ENCODE data around the gene CHPF. TPM values are rescaled to one million over a fixed set of nuclear protein-coding genes. Genes with fewer than 3 reads are reported as not detected.

CHPF gene
- total RNA-seq, 1 donor from 2014 or later = 49.6 TPM

DNA sequence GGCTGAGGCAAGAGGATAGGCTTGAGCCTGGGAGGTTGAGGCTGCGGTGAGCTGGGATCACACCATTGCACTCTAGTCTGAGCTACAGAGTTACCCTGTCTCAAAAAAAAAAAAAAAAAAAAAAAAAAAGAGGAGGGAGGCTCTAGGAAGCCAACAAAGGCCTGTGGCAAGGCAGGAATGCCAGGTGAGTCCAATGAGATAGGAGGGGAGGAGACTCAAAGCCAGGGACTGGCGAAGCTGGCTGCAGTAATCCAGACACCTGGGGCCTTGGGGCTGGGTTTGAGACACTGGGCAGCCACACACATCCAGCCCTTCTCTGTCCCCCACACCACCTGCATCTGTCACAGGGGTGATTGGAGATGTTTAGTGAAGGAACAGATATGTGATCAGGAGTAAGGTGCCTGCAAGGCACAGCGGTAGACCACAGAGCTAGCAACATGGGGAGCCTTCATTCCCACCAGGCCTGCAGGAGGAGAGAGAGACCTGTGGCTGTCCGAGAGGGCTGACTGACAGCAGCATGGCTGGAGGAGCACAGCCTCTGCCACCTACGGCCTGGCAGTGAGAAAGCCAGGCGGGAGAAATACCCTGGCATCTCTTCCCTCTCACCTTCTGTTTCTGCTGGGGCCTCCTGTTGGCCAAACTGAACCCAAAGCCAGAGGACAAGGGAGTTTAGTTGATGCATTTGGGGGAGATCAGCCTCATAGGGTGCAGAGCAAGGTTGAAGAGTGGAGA, 9.5 kb downstream of the CHPF start:
- DNase-seq (ENCODE audit: low spot score) = no peak

DNA sequence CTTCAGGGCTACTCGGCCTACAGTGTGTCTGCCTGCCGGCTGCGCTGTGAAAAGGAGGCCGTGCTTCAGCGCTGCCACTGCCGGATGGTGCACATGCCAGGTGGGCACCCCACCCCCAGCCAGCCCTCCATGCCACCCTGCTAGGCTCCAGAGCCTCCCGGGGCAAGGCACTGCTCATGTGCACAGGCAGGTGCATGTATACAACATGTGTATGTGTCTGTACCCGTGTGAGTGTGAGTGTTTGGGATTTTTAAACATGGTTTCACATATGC, 11.3 kb downstream of the CHPF start:
- DNase-seq (ENCODE audit: low spot score) = no peak

DNA sequence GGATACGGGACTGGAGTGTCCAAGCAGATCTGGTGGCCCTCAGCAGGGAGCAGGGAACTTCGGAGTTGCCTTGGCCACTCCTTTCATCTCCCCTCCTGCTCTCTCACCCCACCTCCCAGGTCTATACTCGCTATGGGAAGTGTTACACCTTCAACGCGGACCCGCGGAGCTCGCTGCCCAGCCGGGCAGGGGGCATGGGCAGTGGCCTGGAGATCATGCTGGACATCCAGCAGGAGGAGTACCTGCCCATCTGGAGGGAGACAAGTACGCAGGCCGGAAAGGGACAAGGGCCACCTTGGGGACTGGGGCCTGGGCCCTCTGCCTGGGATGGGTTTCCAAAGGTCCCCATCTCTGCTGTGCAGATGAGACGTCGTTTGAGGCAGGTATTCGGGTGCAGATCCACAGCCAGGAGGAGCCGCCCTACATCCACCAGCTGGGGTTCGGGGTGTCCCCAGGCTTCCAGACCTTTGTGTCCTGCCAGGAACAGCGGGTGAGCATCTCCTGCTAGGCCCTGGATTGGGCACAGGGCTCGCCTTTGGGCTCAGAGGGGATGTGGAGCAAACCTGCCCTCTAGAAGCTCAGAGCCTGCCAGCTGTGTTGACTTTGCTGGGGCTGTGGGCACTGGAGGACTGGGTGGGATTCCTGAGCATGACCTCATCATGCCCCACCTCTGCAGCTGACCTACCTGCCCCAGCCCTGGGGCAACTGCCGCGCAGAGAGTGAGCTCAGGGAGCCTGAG, 11.8 kb downstream of the CHPF start:
- no peak for DNase-seq (ENCODE audit: low spot score)

DNA sequence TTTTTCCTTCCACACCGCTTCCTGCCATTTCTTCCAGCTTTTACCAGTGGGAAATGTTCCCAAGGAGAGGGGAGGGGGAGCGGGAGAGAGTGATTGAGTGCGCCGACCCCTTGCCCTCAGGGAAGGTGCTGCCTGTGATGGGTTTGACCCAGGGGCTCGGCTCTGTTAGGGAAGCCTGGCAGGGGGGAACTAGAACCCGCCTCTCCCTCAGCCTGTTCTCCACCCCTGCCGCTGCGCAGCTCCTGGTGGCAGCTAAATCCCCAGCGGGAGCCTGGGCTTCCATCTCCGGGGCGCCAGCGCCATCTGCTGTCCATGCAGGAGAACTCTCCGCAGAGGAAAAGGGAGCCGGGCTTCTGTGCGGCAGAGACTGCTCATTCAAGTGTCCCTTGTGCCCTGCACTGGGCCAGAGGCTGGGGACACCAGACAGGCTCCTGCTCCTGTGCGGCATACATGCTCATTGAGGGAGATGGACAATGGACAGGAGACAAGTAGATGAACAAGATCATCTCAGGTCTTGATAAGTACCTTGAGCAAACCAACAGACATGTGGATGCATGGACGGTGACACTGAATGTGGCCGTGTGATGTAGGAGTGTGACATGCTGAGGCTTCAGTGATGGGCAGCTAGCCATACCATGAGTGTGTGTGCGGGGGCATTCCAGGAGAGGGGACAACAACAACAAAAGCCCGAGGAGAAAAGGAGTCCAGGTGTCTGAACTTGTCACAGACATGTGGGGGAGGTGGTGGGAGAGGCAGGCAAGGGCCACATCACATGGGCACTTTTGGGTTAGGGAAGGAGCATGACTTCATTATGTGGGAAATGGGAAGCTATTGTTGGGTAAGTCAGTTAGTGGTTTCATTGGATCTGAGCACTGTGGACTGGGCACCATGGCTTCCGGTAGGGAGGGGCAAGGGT, 13.3 kb downstream of the CHPF start:
- DNase-seq (ENCODE audit: low spot score) = peak; percentile 91

DNA sequence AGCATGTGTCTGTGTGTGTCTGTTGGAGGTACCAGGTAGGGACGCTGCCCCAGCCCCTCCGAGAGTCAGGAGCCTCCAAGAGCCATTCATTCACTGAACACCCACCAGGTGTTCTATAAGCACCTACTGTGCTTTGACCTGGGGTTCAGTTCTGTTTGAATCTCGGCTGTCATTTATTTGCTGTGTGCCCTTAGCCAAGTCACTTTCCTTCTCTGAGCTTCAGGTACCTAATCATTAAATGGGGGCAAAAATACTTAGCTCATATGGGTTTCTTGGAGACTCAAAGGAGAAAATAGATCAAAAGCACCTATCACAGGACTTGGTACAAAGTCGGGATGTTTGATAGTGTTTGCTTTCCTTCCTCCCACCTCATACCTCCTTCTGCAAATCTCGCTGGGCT, 16.1 kb downstream of the CHPF start:
- DNase-seq (ENCODE audit: low spot score) = no peak

DNA sequence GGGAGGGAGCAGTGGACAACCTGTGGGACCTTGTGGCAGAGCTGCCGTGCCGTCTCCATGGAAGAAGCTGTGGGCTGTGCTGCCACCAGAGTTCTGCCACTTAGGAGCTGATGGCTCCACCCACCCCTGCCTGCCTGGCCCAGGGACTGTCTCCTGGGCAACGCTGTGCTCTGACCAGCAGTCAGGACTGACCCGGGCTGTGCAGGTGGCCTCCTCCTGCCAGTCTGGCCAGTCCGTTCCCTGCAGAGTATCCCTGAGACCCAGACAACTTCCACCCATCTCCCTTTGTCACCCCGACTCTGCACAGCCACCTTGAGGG, 16.6 kb downstream of the CHPF start:
- no peak for DNase-seq (ENCODE audit: low spot score)

DNA sequence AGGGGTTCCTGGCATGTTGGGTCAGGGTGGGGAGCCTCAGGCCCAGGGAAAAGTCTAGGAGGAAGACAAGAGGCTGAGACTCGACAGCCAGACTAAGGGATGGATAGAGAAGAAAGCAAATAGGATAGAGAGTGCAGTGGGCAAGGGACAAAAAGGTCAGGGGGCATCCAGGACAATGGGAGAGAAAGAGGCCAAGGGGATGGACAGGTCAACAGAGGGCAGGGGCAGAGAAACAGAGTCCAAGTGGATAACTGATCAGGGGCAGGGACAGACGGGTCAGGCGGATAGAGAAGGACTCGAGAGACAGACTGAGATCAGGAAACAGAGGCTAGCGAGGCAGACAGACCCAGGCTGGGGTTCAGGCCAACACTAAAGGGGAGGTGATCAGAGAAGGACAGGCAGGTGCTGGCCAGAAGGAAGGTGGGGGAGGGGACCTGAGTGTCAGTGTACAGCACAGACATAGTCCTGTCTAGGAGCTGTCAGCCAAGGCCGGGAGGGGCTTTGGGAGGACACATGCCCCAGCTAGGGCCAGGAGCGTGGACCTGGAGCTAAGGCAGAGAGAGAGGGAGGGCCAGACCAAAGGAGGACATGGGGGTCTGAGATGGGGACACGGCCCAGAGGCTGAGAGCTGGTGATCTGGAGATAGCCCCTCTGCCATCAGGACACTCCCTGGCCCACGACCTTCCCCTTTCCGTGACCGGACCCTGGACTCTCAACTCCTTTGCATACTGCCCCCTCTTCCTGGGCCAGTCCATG, 17.1 kb downstream of the CHPF start:
- DNase-seq (ENCODE audit: low spot score) = no peak

DNA sequence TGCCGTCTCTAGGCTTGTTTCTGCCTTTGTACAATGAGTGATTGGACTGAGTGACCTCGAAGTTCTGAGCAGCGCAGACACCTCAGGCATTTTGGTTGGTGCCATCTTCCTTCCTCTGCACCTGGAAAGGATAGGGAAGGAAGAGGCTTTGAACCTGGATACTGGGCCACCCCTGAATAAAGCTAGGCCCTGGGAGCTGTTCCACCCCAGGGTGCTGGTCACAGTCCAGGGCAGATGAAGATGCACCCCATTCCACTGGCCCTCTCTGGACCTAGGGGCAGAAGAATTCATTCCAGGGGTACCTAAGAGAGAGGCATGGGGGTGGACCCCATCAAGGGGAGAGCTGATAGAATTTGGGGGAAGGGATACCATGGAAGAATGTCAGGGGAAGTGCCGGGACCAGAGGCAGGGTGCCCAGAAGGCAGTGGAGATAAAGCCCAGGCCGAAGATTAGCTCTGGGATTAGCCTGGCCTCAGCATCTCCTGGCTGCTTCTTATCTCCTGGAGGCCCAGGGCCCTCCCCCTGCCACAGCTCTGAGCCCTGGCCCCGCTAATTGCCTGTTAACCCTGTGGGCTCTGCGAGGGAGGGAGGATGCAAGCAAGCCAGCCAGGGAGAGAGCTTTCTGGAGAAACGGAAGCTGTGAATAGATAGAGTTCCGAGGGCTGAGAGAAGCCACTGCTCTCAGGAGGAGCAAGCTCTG, 17.9 kb downstream of the CHPF start:
- DNase-seq (ENCODE audit: low spot score) = no peak

DNA sequence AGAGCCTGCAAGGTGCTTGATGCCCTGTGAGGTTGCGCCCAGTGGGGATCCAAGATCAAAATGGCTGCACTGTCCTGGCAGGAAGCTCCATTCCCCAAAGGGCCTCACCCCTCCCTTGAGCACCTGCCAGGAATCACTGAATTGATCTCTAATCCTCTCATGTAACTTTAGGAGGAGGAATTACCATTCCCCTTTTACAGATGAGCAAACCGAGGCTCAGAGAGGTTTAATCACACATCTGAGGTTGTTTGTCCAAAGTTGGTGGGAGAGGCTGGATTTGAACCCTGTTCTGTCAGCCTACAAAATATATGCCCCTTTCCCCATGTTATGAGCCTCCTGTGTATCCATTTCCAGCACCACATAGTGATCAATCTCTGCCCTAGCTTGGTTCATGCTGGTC, 18.8 kb downstream of the CHPF start:
- DNase-seq (ENCODE audit: low spot score) = no peak

DNA sequence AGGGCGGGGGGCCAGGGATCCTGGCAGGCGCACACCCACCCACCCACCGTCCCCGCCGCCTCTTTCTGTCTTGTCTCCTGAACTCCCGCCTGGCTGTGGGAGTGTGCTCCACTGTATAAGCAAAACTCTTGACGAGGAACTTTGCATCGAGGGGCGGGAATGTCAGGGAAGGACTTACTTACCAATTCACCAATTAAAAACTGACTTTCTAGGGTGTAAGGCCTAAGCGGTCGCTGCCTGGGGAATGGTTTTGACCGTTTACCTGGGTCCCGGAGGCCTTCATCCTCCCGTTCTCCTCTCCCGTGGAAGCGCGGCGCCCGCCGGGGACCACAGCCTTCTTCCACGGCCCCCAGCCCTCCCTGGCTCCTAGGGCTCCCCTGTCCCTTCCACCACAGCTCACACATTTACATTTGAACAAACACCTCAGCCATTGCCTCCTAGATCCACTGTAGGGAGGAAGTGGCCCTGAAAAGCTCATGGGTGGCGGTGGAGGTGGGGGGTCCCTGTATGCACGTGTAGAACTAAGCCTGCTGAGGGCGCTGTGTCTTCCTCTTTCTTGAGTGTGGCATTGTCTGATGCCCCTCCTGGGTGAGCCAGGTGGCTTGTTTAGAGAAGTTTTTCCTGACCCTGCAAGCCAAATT, 20.5 kb downstream of the CHPF start:
- DNase-seq (ENCODE audit: low spot score) = no peak

DNA sequence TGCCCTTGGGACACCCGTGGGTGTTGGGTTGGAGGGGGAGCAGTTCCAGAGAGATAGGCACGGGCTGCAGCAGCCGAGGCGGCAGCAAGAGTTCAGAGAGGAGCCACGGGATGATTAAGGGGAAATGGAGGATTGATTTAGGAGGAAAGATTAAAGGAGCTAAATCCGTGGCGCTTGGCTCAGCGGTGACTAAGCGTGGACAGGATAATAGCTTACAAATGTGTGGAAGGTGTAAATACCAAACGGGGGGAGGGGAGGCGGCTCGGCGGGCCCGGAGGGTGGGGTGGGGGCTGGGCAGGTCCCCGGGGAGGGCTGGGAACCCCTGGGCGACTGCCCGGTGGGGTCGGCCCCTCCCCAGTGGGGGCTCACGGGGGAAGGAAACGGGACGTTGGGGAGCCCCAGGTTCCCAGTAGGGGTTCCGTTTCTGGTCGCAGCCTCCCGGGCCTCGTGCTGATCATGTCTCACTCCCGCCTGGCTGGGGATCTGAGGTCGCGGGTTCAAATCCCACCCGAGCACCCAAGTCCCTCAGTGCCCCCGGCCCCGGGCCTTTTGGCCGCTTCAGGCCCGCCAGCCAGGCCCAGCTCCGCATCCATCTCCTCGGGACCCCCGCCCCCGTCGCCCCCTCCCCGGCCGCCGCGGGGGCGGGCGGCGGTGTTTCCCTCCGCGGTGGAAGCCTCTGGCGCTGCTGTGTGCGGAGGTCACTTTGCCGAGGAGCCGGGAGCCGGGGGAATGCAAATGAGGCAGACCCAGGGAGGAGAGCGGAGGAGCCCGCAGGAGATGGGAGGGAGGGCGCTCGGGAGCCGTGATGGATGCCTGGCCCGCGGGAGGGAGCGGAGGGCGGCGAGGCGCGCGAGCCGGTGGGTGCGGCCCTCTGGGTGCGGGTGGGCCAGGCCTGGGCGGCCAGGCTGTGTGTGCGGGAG, 21.2 kb downstream of the CHPF start:
- DNase-seq (ENCODE audit: low spot score) = no peak

DNA sequence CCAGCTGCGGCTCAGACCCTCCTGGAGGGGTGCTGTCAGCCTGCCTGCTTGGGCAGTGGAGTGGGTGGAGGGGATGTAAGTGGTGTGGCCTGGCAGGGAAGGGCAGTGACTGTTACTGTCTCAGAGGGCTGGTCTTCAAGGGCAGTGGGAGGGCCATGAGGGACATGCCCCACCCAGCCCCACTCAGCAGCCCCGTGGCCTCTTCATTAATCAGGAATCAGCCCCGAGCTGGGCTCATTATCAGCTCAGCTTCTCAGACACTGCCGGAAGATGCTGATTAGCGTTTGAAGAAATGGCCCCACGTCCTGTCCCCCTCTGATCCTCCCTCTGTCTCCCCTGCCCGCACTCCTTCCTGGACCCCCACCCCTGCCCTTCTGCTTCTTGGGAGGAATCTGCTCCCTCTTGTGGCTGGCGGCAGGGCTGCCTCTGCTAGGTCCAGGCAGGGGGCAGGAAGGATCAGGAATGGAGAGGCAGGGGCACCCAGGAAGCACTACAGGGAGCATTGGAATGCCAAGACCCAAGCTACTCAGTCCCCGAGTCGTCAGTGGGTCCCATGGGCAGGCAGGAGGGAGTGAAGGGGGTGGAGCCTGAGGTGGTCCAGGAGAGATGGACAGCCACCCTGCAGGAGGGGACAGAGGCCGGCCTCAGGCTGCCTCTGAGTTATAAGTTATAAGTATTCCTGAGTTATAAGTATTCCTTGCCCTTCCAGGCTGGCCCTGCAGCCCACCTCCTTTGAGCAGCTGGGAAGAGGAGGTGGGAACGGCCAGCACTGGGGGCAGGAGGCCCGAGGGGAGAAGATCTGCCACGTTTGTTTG, 22.3 kb downstream of the CHPF start:
- no peak for DNase-seq (ENCODE audit: low spot score)

DNA sequence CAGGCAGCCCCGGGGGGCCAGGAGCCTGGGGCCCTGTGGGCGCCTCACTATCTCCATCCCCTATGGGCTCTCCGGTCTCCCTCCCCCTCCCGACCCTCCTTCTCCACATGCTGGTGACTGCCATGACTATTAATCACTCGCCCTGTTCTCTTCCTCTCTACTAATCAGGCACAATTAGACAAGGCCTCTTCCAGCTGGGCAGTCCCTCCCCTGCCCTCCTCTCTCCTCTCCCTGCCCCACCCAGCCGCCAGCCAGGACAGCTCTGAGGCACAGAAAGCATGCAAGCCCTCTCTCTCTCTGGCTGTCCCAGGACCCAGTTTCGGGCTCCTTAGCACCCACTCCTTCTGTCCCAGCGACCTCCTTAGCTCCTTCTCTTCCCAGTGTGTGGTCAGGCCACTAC, 23.5 kb downstream of the CHPF start:
- no peak for DNase-seq (ENCODE audit: low spot score)

DNA sequence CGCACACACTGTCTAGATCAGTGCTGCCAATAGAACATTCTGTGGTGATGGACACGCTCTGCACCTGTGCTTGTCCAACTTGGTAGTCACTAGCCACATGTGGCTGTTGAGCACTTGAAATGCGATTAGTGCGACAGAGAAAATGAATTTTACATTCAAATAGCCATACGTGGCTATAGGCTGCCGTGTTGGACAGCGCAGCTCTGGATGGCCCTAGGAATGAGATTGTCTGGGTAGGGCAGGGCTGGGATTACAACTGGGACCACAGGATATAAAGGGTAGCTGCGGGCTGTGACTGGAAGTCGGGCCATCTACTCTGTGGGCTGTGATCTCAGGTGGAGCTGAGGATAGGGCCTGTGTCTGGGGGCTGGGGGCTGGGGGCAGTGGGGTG, 24.1 kb downstream of the CHPF start:
- no peak for DNase-seq (ENCODE audit: low spot score)

DNA sequence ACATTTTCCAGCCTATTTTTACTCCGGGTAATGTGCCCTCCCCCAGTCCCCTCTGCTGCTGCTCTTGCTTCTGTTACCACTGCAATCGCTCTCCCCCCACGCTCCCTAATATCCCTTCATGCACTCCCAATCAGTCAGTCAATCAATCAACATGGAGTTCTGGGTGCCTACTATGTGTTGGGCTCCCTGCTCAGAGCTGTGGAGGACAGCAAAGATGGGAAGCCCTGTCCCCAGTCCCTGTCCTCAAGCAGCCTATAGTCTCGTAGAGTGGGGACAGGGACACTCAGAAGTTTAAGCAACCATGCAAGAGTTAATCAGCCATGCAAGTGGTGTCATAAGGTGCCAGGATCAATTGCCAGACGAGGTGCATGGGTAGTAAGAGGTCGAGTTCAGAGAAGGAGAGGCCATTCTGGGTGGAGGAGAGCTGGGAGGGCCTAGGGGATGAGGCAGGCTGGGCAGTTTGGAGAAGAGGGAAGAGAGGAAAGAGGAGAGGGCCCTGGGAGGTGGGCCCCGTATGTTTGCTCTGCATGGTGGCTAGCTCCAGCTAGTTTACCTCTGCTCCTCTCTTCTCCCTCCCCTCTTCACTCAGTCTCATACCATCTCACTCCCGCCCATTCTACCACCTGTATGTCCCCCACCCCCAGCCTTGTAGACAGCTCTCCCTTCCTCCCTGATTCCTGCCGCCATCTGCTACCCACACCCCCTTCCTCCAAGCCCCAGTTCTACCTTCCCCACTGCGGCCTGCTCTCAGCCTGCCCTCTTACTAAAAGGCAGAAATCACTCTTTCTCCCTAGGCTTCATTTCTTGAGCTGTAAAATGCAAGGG, 25.4 kb downstream of the CHPF start:
- DNase-seq (ENCODE audit: low spot score) = no peak

DNA sequence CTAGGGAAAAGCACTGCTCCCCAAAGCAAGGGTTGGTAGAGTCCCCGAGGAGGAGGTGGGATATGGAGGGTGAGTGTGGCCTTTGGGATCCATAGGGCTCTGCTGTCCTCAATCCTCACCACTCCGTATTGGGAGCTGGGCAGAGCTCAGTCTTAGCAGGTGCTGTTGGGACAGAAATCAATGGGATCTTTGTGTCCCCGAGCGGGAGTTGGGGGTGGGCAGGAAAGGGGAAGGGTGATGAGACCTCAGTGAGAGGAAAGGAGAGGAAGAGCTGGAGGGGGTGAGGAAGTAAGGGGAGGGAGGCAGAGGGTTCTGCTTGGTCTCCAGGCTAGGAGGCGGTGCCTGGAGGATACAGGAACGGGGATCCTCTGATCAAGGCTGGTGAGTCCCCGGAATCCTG, 26.7 kb downstream of the CHPF start:
- no peak for DNase-seq (ENCODE audit: low spot score)

DNA sequence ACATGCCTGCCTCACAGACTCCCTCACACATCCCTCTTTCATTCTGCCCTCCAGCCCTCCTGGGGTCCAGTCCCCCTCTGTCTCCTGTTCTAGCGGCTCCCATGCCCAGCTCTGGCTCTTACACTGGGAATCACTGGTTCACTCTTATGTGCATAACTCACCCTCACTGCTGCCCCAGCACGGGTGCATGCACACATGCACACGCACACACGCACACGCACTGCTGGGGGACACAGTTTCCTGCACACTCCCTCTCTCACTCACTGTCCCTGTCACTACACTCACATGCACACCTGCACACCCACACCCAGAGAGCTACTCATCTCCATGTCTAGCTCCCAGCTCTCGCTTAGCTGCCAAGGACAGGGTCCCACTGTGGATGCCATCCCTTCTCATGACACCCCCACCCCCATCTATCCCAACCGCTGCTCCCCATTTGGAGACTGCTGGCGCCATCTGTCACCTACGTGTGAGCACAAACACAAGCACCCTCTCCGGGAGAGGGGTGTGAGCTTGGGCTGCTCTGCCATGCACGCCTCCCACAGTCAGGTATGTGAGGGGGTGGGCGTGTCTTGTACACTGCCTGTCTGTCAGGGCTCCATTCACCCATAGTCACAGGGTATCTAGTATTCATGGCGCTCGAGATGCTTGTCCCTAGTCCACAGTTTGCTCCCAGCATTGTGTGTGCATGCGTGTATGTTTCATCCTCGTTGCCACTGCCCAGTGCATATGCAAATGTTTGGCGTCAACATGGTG, 27.6 kb downstream of the CHPF start:
- no peak for DNase-seq (ENCODE audit: low spot score)
